SK-N-SH treated with all-trans-retinoic acid at 6 μM for 48 hours (cell line): ENCODE results near the gene GBE1.

Experiments used
- ARNTL ChIP-seq: fragments of 450-650 bp; formaldehyde crosslinking; IDR thresholded peaks from 2 replicates; pipeline ENCODE4 v1.5.0; 2020; ENCODE audit warnings: low read depth, mild to moderate bottlenecking, moderate library complexity, borderline replicate concordance
- ESRRG ChIP-seq: fragments of 250-450 bp; sonication (Bioruptor Pico); IDR thresholded peaks from 2 replicates; pipeline ENCODE4 v1.6.1; 2021; ENCODE audit warnings: mild to moderate bottlenecking
- RARB ChIP-seq: fragments of 250-450 bp; sonication (Bioruptor Pico); IDR thresholded peaks from 2 replicates; pipeline ENCODE4 v1.8.0; 2021; ENCODE audit warnings: mild to moderate bottlenecking, moderate library complexity
- SNAI2 ChIP-seq: fragments of 250-450 bp; sonication (Bioruptor Pico); IDR thresholded peaks from 2 replicates; pipeline ENCODE4 v1.5.0; 2020; ENCODE audit warnings: mild to moderate bottlenecking, moderate library complexity
- ZFP3 ChIP-seq: fragments of 250-450 bp; sonication (Bioruptor Pico); IDR thresholded peaks from 2 replicates; pipeline ENCODE4 v1.5.0; 2020; ENCODE audit warnings: mild to moderate bottlenecking, moderate library complexity
- ZNF8 ChIP-seq: fragments of 450-650 bp; formaldehyde crosslinking; IDR thresholded peaks from 2 replicates; pipeline ENCODE4 v1.5.0; 2020; ENCODE audit warnings: mild to moderate bottlenecking, moderate library complexity
- TF ChIP-seq, protein P1 (sequence below): fragments of 250-450 bp; sonication (Bioruptor Pico); IDR thresholded peaks from 2 replicates; pipeline ENCODE4 v1.5.1; 2020; ENCODE audit warnings: low read depth, mild to moderate bottlenecking, moderate library complexity
- TF ChIP-seq, protein P2 (sequence below): fragments of 250-450 bp; sonication (Bioruptor Pico); IDR thresholded peaks from 2 replicates; pipeline ENCODE4 v1.5.0; 2020; ENCODE audit warnings: mild to moderate bottlenecking, moderate library complexity

DNA sequence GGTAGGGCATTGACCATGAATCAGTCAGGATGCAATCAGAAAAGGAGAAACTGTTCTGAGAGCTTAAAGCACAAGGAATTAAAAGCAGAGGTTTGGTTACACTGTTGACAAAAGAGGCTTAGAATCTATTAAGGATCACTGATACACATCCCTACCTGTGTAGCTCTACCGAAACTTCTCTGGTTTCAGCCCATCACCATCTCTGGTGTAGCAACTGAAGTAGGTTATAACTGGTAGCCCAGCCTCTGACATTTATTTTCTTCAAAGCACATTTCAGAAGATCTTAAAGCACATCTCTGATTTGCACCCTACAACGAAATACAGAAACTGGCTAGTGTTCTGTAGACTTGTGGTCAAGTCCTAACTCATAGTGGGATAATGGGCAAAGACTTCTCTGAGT, 283.7 kb downstream of the GBE1 start:
- no peak for TF ChIP-seq RARB (CRISPR knock-in tag)
- TF ChIP-seq ZFP3 (CRISPR knock-in tag), result no peak
- no peak for TF ChIP-seq ESRRG (CRISPR knock-in tag)
- TF ChIP-seq, protein P1, sequence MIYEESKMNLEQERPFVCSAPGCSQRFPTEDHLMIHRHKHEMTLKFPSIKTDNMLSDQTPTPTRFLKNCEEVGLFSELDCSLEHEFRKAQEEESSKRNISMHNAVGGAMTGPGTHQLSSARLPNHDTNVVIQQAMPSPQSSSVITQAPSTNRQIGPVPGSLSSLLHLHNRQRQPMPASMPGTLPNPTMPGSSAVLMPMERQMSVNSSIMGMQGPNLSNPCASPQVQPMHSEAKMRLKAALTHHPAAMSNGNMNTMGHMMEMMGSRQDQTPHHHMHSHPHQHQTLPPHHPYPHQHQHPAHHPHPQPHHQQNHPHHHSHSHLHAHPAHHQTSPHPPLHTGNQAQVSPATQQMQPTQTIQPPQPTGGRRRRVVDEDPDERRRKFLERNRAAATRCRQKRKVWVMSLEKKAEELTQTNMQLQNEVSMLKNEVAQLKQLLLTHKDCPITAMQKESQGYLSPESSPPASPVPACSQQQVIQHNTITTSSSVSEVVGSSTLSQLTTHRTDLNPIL (CRISPR knock-in tag), result no peak
- TF ChIP-seq, protein P2, sequence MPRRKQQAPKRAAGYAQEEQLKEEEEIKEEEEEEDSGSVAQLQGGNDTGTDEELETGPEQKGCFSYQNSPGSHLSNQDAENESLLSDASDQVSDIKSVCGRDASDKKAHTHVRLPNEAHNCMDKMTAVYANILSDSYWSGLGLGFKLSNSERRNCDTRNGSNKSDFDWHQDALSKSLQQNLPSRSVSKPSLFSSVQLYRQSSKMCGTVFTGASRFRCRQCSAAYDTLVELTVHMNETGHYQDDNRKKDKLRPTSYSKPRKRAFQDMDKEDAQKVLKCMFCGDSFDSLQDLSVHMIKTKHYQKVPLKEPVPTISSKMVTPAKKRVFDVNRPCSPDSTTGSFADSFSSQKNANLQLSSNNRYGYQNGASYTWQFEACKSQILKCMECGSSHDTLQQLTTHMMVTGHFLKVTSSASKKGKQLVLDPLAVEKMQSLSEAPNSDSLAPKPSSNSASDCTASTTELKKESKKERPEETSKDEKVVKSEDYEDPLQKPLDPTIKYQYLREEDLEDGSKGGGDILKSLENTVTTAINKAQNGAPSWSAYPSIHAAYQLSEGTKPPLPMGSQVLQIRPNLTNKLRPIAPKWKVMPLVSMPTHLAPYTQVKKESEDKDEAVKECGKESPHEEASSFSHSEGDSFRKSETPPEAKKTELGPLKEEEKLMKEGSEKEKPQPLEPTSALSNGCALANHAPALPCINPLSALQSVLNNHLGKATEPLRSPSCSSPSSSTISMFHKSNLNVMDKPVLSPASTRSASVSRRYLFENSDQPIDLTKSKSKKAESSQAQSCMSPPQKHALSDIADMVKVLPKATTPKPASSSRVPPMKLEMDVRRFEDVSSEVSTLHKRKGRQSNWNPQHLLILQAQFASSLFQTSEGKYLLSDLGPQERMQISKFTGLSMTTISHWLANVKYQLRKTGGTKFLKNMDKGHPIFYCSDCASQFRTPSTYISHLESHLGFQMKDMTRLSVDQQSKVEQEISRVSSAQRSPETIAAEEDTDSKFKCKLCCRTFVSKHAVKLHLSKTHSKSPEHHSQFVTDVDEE (CRISPR knock-in tag), result no peak
- no peak for TF ChIP-seq ARNTL (CRISPR knock-in tag)
- TF ChIP-seq SNAI2 (CRISPR knock-in tag), result no peak
- TF ChIP-seq ZNF8, result no peak
